ENCODE data around the gene CCDC117.
"Not testable (repeated sequence)": the region's sequence is repeated elsewhere in the genome, so short reads cannot be mapped to it uniquely, and the experiment has no call there.

Gene CCDC117

GRCh38 chr22:28799606-28800307, 27.3 kb downstream of the CCDC117 start:
- in situ Hi-C loops (cut with MboI; ENCODE audit: low sequenced_read_pairs): no loop called here

GRCh38 chr22:28800308-28801041, 28.0 kb downstream of the CCDC117 start, which contains the start of gene XBP1:
Gene XBP1, minus strand, starts transcription at chr22:28800569.
- in situ Hi-C loops (cut with MboI; ENCODE audit: low sequenced_read_pairs): no loop called here

- in situ Hi-C loops (cut with MboI; ENCODE audit: low sequenced_read_pairs): no loop called here
Observed at GRCh38 chr22:28801845-28802594, 29.5 kb downstream of the CCDC117 start.

- in situ Hi-C loops (cut with MboI; ENCODE audit: low sequenced_read_pairs): no loop called here
Observed at GRCh38 chr22:28802595-28803123, 30.2 kb downstream of the CCDC117 start.

GRCh38 chr22:28805426-28805825, 32.9 kb downstream of the CCDC117 start:
- in situ Hi-C loops (cut with MboI; ENCODE audit: low sequenced_read_pairs): not testable (repeated sequence)

GRCh38 chr22:28808716-28809355, 36.3 kb downstream of the CCDC117 start:
- in situ Hi-C loops (cut with MboI; ENCODE audit: low sequenced_read_pairs): no loop called here

GRCh38 chr22:28810821-28811491, 38.5 kb downstream of the CCDC117 start:
- in situ Hi-C loops (cut with MboI; ENCODE audit: low sequenced_read_pairs): loop anchor here (10.0 kb wide), 1 partner anchor 216 kb away; no protein-coding TSS in a partner anchor

GRCh38 chr22:28812516-28812915, 40.0 kb downstream of the CCDC117 start:
- in situ Hi-C loops (cut with MboI; ENCODE audit: low sequenced_read_pairs): loop anchor here (10.0 kb wide), 1 partner anchor 218 kb away; no protein-coding TSS in a partner anchor

- in situ Hi-C loops (cut with MboI; ENCODE audit: low sequenced_read_pairs): loop anchor here (10.0 kb wide), 1 partner anchor 219 kb away; no protein-coding TSS in a partner anchor
Observed at GRCh38 chr22:28813772-28814518, 41.5 kb downstream of the CCDC117 start.

GRCh38 chr22:28815111-28815510, 42.6 kb downstream of the CCDC117 start:
- in situ Hi-C loops (cut with MboI; ENCODE audit: low sequenced_read_pairs): loop anchor here (10.0 kb wide), 1 partner anchor 220 kb away; no protein-coding TSS in a partner anchor

- in situ Hi-C loops (cut with MboI; ENCODE audit: low sequenced_read_pairs): loop anchor here (10.0 kb wide), 1 partner anchor 221 kb away; no protein-coding TSS in a partner anchor
Observed at GRCh38 chr22:28815729-28816128, 43.2 kb downstream of the CCDC117 start.

GRCh38 chr22:28817064-28817463, 44.6 kb downstream of the CCDC117 start:
- in situ Hi-C loops (cut with MboI; ENCODE audit: low sequenced_read_pairs): loop anchor here (10.0 kb wide), 1 partner anchor 222 kb away; no protein-coding TSS in a partner anchor

GRCh38 chr22:28817919-28818859, 45.7 kb downstream of the CCDC117 start:
- in situ Hi-C loops (cut with MboI; ENCODE audit: low sequenced_read_pairs): loop anchor here (10.0 kb wide), 1 partner anchor 223 kb away; no protein-coding TSS in a partner anchor

- in situ Hi-C loops (cut with MboI; ENCODE audit: low sequenced_read_pairs): loop anchor here (10.0 kb wide), 1 partner anchor 225 kb away; no protein-coding TSS in a partner anchor
Observed at GRCh38 chr22:28819253-28820096, 47.0 kb downstream of the CCDC117 start.

- in situ Hi-C loops (cut with MboI; ENCODE audit: low sequenced_read_pairs): no loop called here
Observed at GRCh38 chr22:28820885-28821284, 48.4 kb downstream of the CCDC117 start.

- in situ Hi-C loops (cut with MboI; ENCODE audit: low sequenced_read_pairs): no loop called here
Observed at GRCh38 chr22:28821452-28821851, 49.0 kb downstream of the CCDC117 start.

Measured in HL-60/S4 treated with phorbol 12-myristate 13-acetate at 8.2 ng/mL for 4 days and 3 days (cell line).